GM19455 (cell line): Measurements from ENCODE around the gene ARNT2.

Experiments used
- ATAC-seq: cut with Tn5 transposase; IDR thresholded peaks from one replicate; pipeline ENCODE4 v1.9.1; 2021; ENCODE audit not compliant: unreplicated experiment

Gene ARNT2

GRCh38 chr15:80441041-80441440, 36.9 kb downstream of the ARNT2 start:
- ATAC-seq = no peak

GRCh38 chr15:80441714-80442113, 37.5 kb downstream of the ARNT2 start:
- ATAC-seq = no peak

- ATAC-seq = no peak
Observed at GRCh38 chr15:80442728-80443403, 38.7 kb downstream of the ARNT2 start.

- ATAC-seq = no peak
Observed at GRCh38 chr15:80444680-80445251, 40.6 kb downstream of the ARNT2 start.

- ATAC-seq = no peak
Observed at GRCh38 chr15:80445300-80446041, 41.3 kb downstream of the ARNT2 start.

GRCh38 chr15:80447077-80447476, 42.9 kb downstream of the ARNT2 start:
- ATAC-seq = no peak

- ATAC-seq = no peak
Observed at GRCh38 chr15:80449825-80450224, 45.6 kb downstream of the ARNT2 start.

- no peak for ATAC-seq
Observed at GRCh38 chr15:80450811-80451321, 46.7 kb downstream of the ARNT2 start.

DNA sequence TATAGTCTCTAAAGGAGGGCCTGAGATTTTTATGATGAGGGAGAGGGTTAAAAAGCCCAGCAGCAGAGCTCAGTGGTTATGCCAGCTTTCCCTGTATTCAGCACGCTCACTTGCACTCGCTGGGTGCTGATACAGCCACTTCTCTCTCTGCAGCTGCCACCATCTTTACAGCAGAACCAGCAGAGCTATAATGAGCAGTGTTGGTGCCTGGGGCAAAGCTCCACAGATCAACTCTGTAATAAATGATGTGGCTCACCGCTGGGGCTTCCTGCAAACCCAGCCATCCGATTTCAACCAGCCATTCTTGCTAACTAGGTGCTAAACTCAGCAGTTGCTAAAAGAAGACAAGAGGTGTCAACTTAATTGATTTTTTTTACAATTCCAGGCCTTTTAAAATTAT, 48.0 kb downstream of the ARNT2 start:
- ATAC-seq = no peak

- no peak for ATAC-seq
Observed at GRCh38 chr15:80455051-80455648, 51.0 kb downstream of the ARNT2 start.

GRCh38 chr15:80455668-80456442, 51.7 kb downstream of the ARNT2 start:
- ATAC-seq = no peak

GRCh38 chr15:80456517-80457492, 52.6 kb downstream of the ARNT2 start:
- ATAC-seq = no peak

GRCh38 chr15:80457896-80458295, 53.7 kb downstream of the ARNT2 start:
- no peak for ATAC-seq

- no peak for ATAC-seq
Observed at GRCh38 chr15:80458580-80458979, 54.4 kb downstream of the ARNT2 start.

DNA sequence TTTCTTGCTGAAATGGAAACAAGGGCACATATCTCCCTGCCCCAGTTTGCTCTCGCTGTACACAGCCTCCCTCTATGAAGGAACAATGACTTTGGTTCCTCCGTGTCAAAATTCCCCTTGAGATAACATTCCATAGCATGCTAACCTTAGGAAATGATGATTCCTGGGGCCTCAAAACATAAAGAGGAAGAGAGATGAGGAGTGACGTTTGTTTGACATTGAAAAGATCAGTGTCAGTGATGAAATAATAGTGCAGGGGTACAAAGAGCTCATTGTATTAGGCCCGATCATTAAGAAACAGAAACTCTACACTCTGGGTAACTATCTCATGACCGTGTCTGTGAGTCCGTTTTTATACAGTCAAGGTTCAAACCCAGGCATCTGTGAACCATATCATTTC, 55.2 kb downstream of the ARNT2 start:
- ATAC-seq = no peak

DNA sequence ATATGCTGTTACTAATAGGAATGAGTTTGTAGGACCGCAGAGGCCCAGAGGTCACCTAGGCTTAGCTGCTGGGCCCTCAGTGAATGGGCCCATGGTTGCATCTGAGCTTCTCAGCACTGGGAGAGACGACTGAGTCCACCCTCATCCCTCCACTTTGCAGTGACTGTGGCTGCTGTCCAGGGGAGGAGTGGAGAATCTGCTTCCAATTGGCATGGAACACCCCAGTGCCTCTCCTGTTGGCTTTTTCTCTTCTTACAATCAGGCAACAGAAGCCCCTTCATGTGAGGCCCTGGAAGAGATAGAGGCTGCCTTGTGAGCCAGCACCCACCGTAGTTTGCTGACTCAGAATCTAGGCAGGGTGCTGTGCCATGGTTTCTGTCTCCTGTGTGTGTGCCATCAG, 55.6 kb downstream of the ARNT2 start:
- ATAC-seq = no peak

DNA sequence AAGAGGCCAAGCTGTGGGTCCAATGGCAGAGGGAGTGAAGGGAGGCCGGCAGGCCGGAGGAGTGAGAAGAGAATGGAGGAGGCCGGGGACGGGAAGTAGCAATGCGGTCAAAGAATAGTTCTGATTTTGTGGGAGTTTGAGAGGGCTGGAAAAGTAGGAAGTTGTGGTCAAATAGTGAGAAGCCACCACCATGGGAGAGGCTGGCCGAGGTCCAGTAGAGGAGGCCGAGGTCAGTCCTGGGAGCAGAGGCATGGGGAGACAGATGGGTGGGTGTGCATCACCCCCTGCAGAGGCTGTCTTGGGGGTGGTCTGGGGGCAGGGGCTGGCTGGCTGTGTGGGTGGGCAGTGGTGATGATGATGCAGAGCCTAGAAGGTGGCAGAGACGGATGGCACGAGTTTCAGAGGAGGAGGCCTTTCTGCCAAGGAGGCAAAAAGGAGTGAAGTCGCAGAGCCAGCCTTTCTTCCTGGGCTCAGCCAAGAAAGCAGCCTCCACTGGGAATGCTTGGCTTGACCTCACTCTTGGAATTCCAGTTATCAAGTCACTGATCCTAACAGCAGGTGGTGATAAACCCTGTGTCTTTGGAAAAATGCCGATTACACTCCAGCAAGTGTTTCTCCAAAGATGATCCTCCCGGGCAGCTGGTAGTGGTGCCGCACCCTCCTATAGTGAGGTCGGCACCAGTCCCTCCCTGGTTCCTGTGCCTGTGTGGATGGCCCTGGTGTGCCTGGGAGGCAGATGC, 57.3 kb downstream of the ARNT2 start:
- ATAC-seq = no peak

DNA sequence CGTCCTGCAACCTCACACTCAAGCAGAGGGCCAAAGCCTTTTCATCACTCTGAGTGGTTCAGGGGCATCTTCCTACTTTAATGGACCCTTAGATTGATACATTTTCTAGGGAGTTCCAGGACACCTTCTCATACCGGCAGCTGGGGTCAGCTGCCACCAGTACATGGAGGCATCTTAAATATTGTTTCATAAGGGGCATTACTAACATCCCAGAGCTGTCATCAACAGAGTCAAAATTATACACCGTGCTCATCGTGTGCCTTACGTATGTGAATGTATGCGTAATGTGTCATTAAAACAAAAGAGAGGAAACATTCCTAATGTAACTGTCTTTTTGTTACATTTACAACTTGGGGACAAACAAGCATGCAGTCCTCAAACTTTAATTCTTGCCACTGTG, 57.9 kb downstream of the ARNT2 start:
- no peak for ATAC-seq
